Keratinocyte (primary cell): Measurements from ENCODE around the gene MID1.

Source experiments
- CTCF ChIP-seq, 3 experiments: IDR thresholded peaks in 1 of 3; conservative IDR thresholded peaks in 1 of 3; optimal IDR thresholded peaks in 1 of 3; 2 replicates in 2 of 3; 3 replicates in 1 of 3; pipeline versions ENCODE3 to v1.5.1; 2011; ENCODE audit warnings: low read length in 3 of 3, mild to moderate bottlenecking in 3 of 3, moderate library complexity in 2 of 3, control low read depth in 1 of 3, inconsistent platforms in 1 of 3; ENCODE audit not compliant: insufficient read depth in 2 of 3; ENCODE audit errors: extremely low read depth in 1 of 3
- EZH2 ChIP-seq: IDR thresholded peaks from one replicate; pipeline ENCODE4 v1.6.1; 2012; ENCODE audit warnings: inconsistent platforms, mild to moderate bottlenecking, low read length, moderate library complexity

GRCh38 chrX:10555846-10556245 is 64.5 kb downstream of the MID1 start:
- TF ChIP-seq CTCF (optimal IDR thresholded peaks at IDR 0.05 in 1 of 3, IDR thresholded peaks at IDR 0.05 in 1 of 3, conservative IDR thresholded peaks at IDR 0.05 in 1 of 3; ENCODE audit: extremely low read depth in 1 of 3, insufficient read depth in 2 of 3, low read length in 3 of 3): no peak
- no peak for TF ChIP-seq EZH2
